A204.1 (cell line): Measurements from ENCODE around the gene RPL7A.
"Not testable (repeated sequence)": the region's sequence is repeated elsewhere in the genome, so short reads cannot be mapped to it uniquely, and the experiment has no call there.

Experiments used
- FAIRE-seq: peaks from 2 replicates; lab custom pipeline; 2012; peaks lifted over from hg19 to GRCh38; lab: Jason Lieb, UNC

Gene RPL7A

GRCh38 chr9:133369422-133369821 lies 21.4 kb downstream of the RPL7A start:
- FAIRE-seq = no peak

GRCh38 chr9:133369933-133370332 lies 21.9 kb downstream of the RPL7A start:
- FAIRE-seq = no peak

- no peak for FAIRE-seq
Observed at GRCh38 chr9:133370685-133371084, 22.7 kb downstream of the RPL7A start.

GRCh38 chr9:133371261-133371711 lies 23.3 kb downstream of the RPL7A start:
- no peak for FAIRE-seq

- no peak for FAIRE-seq
Observed at GRCh38 chr9:133372144-133372543, 24.1 kb downstream of the RPL7A start.

GRCh38 chr9:133374612-133375115 lies 26.6 kb downstream of the RPL7A start:
- FAIRE-seq = no peak

- FAIRE-seq = no peak
Observed at GRCh38 chr9:133375116-133375723, 27.2 kb downstream of the RPL7A start.

GRCh38 chr9:133375724-133376654 lies 28.0 kb downstream of the RPL7A start, which contains the start of the genes STKLD1 and SURF4:
Gene STKLD1 (plus strand): TSS chr9:133376366. CDS start chr9:133376474, 108 bp downstream.
Gene SURF4 (minus strand): TSS chr9:133376060. CDS start chr9:133375969, 91 bp downstream.
- no peak for FAIRE-seq

GRCh38 chr9:133377280-133377679 lies 29.3 kb downstream of the RPL7A start:
- FAIRE-seq = not testable (repeated sequence)

- no peak for FAIRE-seq
Observed at GRCh38 chr9:133377721-133378216, 29.8 kb downstream of the RPL7A start.

- FAIRE-seq = no peak
Observed at GRCh38 chr9:133378408-133378962, 30.5 kb downstream of the RPL7A start.

- no peak for FAIRE-seq
Observed at GRCh38 chr9:133379153-133380086, 31.4 kb downstream of the RPL7A start.

GRCh38 chr9:133380734-133381133 lies 32.7 kb downstream of the RPL7A start:
- no peak for FAIRE-seq

GRCh38 chr9:133382507-133383141 lies 34.6 kb downstream of the RPL7A start:
- FAIRE-seq = no peak

GRCh38 chr9:133383438-133383837 lies 35.4 kb downstream of the RPL7A start:
- FAIRE-seq = no peak

GRCh38 chr9:133384736-133385321 lies 36.8 kb downstream of the RPL7A start:
- no peak for FAIRE-seq

GRCh38 chr9:133385452-133385851 lies 37.4 kb downstream of the RPL7A start:
- no peak for FAIRE-seq

GRCh38 chr9:133386338-133386737 lies 38.3 kb downstream of the RPL7A start:
- no peak for FAIRE-seq

GRCh38 chr9:133387680-133388079 lies 39.7 kb downstream of the RPL7A start:
- no peak for FAIRE-seq

GRCh38 chr9:133389025-133389557 lies 41.1 kb downstream of the RPL7A start:
- no peak for FAIRE-seq
